Fibroblast of skin of right biceps (primary cell): Measurements from ENCODE around the gene INSYN2A.

Experiments
- DNase-seq: peaks from one replicate; pipeline ENCODE4 v3.0.0-alpha.2; 2013

The INSYN2A gene

DNA sequence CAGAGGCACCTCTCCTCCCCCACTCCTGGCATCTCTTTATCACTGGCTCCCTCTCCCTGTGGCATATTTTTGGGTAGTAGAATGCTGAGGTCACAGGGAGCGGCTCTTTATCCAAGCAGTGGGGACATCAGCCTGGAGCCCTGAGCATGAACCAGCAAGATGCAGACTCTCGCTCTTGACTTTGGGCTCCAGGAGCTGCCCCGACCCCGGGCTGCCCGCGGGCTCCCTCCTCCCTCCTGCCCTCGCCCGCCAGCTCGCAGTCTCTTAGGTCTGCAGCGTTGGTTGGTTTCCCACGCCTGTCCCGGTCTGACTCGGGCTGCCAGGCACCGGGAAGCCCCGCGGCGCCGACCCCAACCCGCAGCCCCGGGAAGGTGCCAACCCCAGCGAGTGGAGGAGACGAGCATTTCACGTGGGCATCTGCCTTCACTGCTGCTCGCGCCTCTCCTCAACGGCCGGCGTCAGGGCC lies 1.3 kb downstream of the INSYN2A start:
- DNase-seq, result no peak

GRCh38 chr10:127194599-127194998 lies 1.8 kb downstream of the INSYN2A start:
- DNase-seq, result no peak

DNA sequence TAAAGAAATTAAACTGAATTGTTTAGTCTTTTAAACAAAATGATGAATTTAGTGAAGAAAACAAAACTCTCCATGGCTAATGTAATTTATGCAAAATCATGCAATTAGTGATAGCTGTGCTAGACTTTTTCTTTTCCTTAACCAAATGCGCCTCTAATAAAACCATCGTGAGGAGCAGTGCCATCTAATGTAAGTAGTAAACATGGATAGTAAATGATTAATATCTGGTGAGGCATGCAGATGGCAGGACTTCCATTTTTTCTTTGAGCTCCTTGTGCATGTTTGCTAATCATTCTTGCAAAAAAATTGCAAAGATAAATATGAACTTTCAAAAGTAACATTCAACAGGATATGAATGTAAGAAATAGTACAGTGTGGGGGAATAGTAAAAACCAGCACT lies 2.3 kb downstream of the INSYN2A start:
- DNase-seq, result no peak

DNA sequence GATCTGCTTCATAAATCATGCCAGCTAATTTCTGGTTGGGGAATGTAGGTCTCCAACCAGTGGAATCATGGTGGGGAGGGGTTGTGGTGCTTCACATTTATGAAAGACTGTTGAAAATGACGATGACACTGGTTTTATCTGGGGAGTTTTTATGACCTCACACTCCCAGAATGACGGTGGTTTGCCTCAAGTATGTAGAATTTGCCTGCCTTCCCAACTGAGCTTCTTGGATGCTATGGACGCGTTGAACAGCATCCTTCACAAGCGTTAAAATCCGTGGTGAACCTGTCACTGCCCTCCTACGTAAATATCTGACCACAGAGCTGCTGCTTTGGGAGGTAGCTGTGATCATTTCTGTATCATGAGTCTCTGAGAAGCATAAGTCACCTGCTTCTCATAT lies 3.3 kb downstream of the INSYN2A start:
- DNase-seq, result peak; percentile 82

DNA sequence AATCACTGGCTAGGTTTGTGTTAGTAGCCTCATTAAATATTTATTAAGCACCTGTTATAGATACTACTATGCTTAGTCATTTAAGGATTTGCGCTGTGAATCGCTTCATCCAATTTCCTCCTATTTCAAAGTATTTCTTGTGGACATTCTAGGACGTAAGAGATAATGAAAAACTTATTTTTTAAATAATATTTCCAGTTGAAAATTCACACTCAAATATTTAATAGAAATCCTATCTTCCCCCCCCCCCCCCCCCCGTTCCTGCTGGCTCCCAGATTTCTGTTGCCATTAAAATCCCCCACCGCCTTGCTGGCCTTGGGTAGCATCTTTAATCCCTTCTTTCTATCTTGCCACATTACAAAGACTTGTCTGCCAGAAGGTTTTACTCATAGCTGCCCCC lies 6.0 kb downstream of the INSYN2A start:
- no peak for DNase-seq

- DNase-seq, result no peak
Observed at GRCh38 chr10:127189226-127189625, 7.2 kb downstream of the INSYN2A start.

DNA sequence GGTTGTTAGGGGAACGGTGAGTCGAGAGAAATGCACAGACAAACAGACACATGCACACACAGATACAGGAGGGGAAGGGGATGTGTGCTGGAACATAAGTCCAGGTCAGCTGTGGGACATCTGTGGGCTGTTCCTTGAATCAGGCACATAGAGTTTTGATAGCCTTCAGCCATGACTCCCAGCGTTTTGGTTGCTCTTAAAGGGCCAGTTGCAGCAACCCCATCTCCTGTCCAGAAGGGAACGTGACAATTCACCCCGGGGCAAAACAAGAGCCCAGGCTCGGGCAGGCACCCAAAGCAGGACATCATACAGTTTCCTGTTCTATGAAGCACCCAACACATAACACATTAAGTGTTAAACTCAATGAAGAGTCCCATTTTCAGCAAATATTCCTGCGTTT lies 9.6 kb downstream of the INSYN2A start:
- no peak for DNase-seq

GRCh38 chr10:127184582-127184981 lies 11.8 kb downstream of the INSYN2A start:
- DNase-seq, result no peak

DNA sequence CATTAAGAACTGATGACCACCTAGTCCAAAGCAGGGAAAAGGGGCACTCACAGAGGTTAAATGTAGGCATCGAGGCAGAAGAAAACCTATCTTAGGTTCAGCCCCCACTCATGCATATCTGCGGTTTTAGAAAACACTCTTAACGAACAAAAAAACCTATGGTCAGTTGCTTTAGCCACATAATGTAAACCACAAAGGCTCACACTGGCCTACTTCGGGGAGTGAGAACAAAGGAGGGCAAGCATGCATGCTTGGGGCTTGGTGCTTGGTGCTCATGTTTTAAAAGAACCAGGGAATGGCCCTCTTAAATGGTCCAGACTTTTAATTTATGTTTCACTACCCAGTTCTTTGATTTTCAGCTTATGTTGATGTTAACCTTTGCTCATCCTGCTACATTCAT lies 14.2 kb downstream of the INSYN2A start:
- no peak for DNase-seq

DNA sequence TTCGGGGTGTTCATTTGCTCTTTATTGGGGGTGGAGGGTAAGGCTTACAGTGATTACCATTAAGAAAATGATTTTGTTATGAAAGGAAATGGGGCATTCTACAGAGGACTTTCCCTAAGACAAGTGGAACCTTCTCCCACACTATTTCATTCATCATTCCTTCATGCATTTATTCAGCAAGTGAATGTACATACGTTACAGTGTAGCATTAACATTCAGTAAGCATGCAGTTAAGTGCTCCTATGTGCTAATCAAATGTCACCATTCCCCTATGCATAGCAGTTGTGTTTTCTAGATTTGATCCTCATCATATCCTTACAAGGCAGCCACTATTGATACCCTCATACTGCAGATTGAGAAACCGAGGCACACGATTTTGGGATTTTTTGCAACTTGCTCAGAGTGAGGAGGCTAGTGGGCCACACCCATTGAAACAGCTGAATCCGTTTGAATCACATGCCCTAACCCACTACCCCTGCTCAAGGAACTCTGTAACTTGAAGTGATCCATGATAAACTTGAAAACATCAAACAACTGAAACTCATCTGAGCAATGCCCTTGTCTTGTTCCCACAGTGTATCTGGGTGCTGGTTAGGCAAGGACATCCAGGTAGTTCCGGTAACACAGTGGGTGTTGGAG lies 16.7 kb downstream of the INSYN2A start:
- no peak for DNase-seq

DNA sequence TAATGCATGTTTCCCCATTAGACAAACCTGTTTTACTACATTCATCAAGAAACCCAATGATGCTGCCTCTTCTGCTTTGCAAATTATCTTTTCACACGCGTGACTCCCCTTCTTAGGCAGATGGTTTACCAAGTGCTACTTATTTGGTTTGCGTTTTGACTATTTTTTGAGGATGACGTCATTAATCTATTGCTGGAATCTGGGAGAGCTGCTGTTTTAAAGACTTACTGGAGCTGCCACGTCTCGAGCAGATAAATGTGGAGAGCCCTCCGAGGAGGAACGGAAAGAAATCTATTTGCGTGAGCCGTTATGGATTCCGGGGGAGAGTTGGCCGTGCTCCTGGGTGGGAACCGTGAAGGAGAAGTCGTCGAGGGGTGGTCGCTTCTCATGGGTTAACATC lies 19.7 kb downstream of the INSYN2A start:
- peak; percentile 7 for DNase-seq

GRCh38 chr10:127175357-127176110 lies 20.9 kb downstream of the INSYN2A start:
- no peak for DNase-seq

GRCh38 chr10:127174866-127175265 lies 21.5 kb downstream of the INSYN2A start:
- no peak for DNase-seq

DNA sequence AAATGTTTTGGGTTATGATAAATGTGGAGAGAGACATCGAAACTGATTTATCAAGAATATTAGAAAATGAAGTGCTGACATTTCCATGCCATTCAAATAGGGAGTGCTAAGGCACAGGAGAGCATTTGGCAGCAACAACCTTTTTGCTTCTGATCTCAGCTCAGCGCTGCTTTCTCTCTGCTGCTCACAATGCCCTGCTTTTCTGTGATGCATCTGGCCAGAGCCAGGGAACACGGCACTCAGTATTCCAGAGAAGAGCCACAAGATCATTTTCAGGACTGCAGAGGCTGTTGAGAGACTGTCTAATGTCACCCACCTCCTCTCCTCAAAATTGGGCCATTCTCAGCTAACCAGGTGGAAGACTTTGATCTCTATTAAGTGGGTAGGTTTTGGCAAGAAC lies 28.1 kb downstream of the INSYN2A start:
- DNase-seq, result no peak

DNA sequence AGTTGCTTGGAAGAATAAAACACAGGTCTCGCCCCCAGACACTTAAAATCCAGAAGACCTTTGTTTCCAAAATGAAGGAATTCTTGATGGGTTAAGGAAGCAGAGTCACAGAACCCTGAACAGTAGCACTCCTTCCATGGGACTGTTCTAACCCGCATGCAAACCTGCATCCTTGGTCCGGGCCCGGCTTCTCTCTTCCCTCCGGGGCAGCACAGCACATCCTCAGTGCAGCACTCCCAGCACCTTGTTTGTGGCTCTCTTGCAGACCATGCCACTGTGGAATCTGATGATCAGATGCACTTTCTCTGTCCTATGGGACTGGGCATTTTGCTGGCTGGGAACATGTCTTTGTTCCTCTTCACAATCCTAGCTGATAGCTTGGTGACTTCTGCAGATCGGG lies 33.5 kb downstream of the INSYN2A start:
- no peak for DNase-seq

GRCh38 chr10:127161482-127161881 lies 34.9 kb downstream of the INSYN2A start:
- DNase-seq, result no peak

GRCh38 chr10:127159648-127160245 lies 36.6 kb downstream of the INSYN2A start:
- no peak for DNase-seq

DNA sequence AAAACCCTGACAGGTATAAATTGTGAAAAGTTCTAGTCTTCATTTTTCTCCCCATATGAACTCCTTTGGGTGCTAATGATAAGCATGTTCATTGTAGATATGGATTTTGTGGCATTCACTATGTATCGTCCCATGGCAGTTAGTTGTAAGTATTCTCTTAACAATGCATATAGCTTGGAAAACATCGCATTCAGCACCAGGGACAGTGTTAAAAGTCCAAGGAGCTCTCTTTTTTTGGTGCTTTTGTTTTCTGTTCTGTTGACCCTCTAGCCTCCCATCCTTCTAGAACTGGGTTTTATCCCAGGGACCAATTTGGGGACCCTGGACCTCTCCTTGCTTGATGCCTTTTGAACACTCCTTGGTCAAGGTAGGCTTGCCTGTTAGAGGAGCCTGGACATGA lies 37.7 kb downstream of the INSYN2A start:
- DNase-seq, result no peak

DNA sequence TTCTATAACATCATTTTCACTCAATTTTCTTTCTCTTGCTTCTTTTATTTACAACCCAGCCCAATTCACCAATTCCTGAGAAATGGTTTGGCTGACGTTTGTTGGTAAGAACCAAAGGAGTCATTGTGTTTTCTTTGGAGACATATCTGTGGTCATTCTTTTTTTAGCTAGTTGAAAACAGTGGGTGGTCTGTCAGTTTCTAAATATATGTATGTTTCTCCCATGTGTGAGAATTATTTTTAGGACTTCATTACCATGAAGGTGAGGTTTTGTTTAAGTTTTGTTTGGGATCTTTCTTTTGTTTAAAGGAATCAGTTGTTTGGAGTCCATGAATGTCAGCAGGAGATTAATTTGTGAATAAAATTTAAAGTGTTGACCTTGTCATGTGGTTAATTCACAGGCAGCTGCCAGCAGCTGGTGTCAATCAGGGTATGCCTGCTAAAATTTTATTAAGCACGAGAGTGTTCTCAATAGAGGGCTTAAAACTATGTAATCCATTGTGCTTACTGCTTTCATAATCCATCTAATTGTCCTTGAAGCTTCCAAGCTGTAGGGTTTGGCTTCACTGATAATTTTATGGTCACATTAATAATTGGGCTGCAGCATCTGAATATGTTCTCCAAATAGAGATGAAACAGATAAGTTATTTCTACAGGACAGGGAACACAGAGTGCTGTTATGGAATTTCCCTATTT lies 38.7 kb downstream of the INSYN2A start:
- peak; percentile 71 for DNase-seq

DNA sequence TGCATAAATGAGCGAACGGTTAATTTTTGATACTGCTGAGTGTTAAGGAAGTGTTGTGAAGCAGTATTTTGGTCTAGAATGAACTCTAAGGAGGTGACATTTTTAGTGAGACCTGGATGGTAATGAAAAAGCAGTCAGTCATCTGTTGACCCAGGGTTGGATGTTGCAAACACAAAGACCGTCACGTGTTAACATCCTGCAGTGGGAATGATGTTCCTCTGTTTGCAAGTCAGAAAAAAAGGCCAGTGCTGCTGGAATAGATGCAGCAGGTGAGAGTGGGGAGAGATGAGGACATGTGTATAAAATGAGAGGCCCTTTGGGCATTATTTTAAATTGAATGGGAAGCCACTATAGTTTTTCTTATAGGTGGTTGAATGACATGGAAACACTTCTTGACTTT lies 39.3 kb downstream of the INSYN2A start:
- no peak for DNase-seq

DNA sequence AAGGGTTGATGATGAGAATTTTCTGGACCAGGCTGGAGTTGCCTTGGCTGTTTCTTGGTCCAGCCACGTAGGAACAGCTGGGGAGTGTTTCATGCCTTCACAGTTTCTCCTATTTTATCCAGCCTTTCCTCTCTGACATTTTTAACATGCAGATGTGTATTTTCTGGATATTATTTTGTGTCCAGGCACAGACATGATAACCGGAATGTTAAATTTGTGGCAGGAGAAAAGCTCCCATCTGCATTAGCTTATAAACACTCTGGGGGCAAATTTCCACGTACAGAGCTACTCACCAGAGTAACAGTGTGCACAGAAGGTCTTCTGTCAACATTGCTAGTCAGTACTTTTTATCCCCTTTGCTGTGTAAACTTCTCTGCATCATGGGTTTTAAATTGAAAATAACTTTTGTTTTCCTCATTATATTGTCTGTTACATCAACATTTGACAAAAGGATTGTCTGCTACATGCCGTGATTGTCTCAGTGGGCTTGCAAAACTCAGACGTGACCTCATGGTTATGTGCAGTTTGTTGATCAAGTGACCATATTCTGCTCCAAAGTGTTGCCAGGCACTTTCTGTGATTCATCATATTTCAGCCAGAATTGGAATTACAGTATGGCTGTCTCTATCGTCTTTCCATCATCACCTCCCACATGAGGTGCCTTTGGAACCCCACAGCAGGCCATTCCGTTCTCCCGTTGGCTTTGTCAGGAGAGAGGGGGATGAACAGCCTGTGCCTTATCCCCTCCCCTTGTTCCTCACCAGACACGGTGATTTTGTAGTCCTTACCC lies 41.4 kb downstream of the INSYN2A start:
- peak; percentile 45 for DNase-seq

GRCh38 chr10:127153181-127153580 lies 43.2 kb downstream of the INSYN2A start:
- DNase-seq, result peak; percentile 9
